NCI-H526 treated with DMSO at 0.1 percent for 48 hours (cell line): ENCODE data around the gene FOXK1.

Source experiments
- DNase-seq: peaks from one replicate; lab custom pipeline; 2025; lab: John Stamatoyannopoulos, UW

The FOXK1 gene

GRCh38 chr7:4699841-4700240 lies 17.7 kb downstream of the FOXK1 start:
- DNase-seq, result no peak

- DNase-seq, result no peak
These were observed 18.6 kb downstream of the FOXK1 start for GRCh38 chr7:4700577-4701235.

- no peak for DNase-seq
These were observed 20.9 kb downstream of the FOXK1 start for GRCh38 chr7:4702961-4703512.

GRCh38 chr7:4703532-4703931 lies 21.4 kb downstream of the FOXK1 start:
- DNase-seq, result no peak

GRCh38 chr7:4706384-4707216 lies 24.5 kb downstream of the FOXK1 start:
- DNase-seq, result no peak

- peak; percentile 23 for DNase-seq
These were observed 25.2 kb downstream of the FOXK1 start for GRCh38 chr7:4707217-4707741.

GRCh38 chr7:4707980-4708411 lies 25.9 kb downstream of the FOXK1 start:
- no peak for DNase-seq

- no peak for DNase-seq
These were observed 27.1 kb downstream of the FOXK1 start for GRCh38 chr7:4709187-4709586.

GRCh38 chr7:4711093-4711492 lies 29.0 kb downstream of the FOXK1 start:
- DNase-seq, result no peak

- no peak for DNase-seq
These were observed 29.5 kb downstream of the FOXK1 start for GRCh38 chr7:4711634-4712033.

GRCh38 chr7:4712281-4713182 lies 30.4 kb downstream of the FOXK1 start:
- peak; percentile 8 for DNase-seq

- peak; percentile 57 for DNase-seq
These were observed 31.2 kb downstream of the FOXK1 start for GRCh38 chr7:4713183-4713784.

- DNase-seq, result no peak
These were observed 32.1 kb downstream of the FOXK1 start for GRCh38 chr7:4714161-4714700.

- no peak for DNase-seq
These were observed 32.8 kb downstream of the FOXK1 start for GRCh38 chr7:4714767-4715409.

- no peak for DNase-seq
These were observed 33.3 kb downstream of the FOXK1 start for GRCh38 chr7:4715410-4715776.

- no peak for DNase-seq
These were observed 35.1 kb downstream of the FOXK1 start for GRCh38 chr7:4716946-4717795.

- DNase-seq, result no peak
These were observed 36.0 kb downstream of the FOXK1 start for GRCh38 chr7:4718075-4718474.

GRCh38 chr7:4720225-4720624 lies 38.1 kb downstream of the FOXK1 start:
- no peak for DNase-seq

- DNase-seq, result no peak
These were observed 40.2 kb downstream of the FOXK1 start for GRCh38 chr7:4722308-4722707.
